Forelimb muscle (tissue), 1 donor: ENCODE data around the gene GGCX. TPM values are rescaled to one million over a fixed set of nuclear protein-coding genes. Genes with fewer than 3 reads are reported as not detected.
"Not testable (repeated sequence)": the region's sequence is repeated elsewhere in the genome, so short reads cannot be mapped to it uniquely, and the experiment has no call there.

Source experiments
- DNase-seq: peaks from one replicate; pipeline ENCODE4 v3.0.0-alpha.2; 2013; ENCODE audit warnings: low read depth
- polyA plus RNA-seq: library from polyadenylated mRNA; unstranded; fragments of 120-200 nt; gene quantifications from one replicate; pipeline ENCODE4 v1.2.1, GENCODE V29; 2013; ENCODE audit not compliant: insufficient read length

GGCX gene
- polyA plus RNA-seq, 1 donor: 19.7 TPM

- no peak for DNase-seq
Measured at GRCh38 chr2:85594715-85595300, 33.5 kb upstream of the GGCX start.

- DNase-seq: no peak
Measured at GRCh38 chr2:85593023-85593422, 31.7 kb upstream of the GGCX start.

GRCh38 chr2:85592299-85592698 is 31.0 kb upstream of the GGCX start:
- not testable (repeated sequence) for DNase-seq

- no peak for DNase-seq
Measured at GRCh38 chr2:85591563-85591962, 30.3 kb upstream of the GGCX start.

- no peak for DNase-seq
Measured at GRCh38 chr2:85590950-85591349, 29.7 kb upstream of the GGCX start.

- no peak for DNase-seq
Measured at GRCh38 chr2:85589982-85590791, 28.9 kb upstream of the GGCX start.

GRCh38 chr2:85589181-85589580 is 27.9 kb upstream of the GGCX start:
- no peak for DNase-seq

GRCh38 chr2:85588645-85589044 is 27.4 kb upstream of the GGCX start:
- DNase-seq: no peak

- no peak for DNase-seq
Measured at GRCh38 chr2:85588236-85588635, 26.9 kb upstream of the GGCX start.

GRCh38 chr2:85585781-85586105 is 24.4 kb upstream of the GGCX start:
- no peak for DNase-seq

GRCh38 chr2:85584857-85585780 is 23.8 kb upstream of the GGCX start:
- no peak for DNase-seq

- no peak for DNase-seq
Measured at GRCh38 chr2:85584354-85584856, 23.1 kb upstream of the GGCX start, which contains the start of gene VAMP5. Gene VAMP5, plus strand, starts transcription at chr2:85584431. Its CDS starts 60 bp downstream, at chr2:85584491.

GRCh38 chr2:85583667-85584353 is 22.5 kb upstream of the GGCX start:
- DNase-seq: no peak

- DNase-seq: no peak
Measured at GRCh38 chr2:85582492-85582891, 21.2 kb upstream of the GGCX start.

- no peak for DNase-seq
Measured at GRCh38 chr2:85580206-85580605, 18.9 kb upstream of the GGCX start.

- no peak for DNase-seq
Measured at GRCh38 chr2:85579266-85579935, 18.1 kb upstream of the GGCX start.

GRCh38 chr2:85578243-85579180 is 17.2 kb upstream of the GGCX start:
- no peak for DNase-seq

GRCh38 chr2:85577386-85578242 is 16.3 kb upstream of the GGCX start, which contains the start of gene VAMP8:
Gene VAMP8, plus strand, starts transcription at chr2:85577586. Its CDS starts 61 bp downstream, at chr2:85577647.
- DNase-seq: no peak

- DNase-seq: no peak
Measured at GRCh38 chr2:85577063-85577385, 15.7 kb upstream of the GGCX start.
